Upper lobe of left lung (tissue), 6 donors: ENCODE results near the gene SLC12A8. TPM values are rescaled to one million over a fixed set of nuclear protein-coding genes. Genes with fewer than 3 reads are reported as not detected.
A peak's percentile ranks its signal among the peaks of the same experiment; 100 is the strongest.

ENCODE experiments used
- ATAC-seq, 2 donors: fragments of 200-7000 bp; cut with Tn5 transposase; one replicate each; pipeline ENCODE4 v1.9.1; 2022; ENCODE audit warnings: mild to moderate bottlenecking in 2 of 2, moderate library complexity in 2 of 2; ENCODE audit not compliant: low FRiP score in 2 of 2
- DNase-seq, 2 donors: peaks; one replicate each; pipeline ENCODE4 v3.0.0-alpha.2; 2019 to 2020
- H3K27ac ChIP-seq, 4 donors: fragments of 200-600 bp; sonication (generic); one replicate each; pipeline ENCODE4 v1.5.1; 2016 to 2019
- H3K27me3 ChIP-seq, 4 donors: fragments of 200-600 bp; sonication (generic); one replicate each; pipeline ENCODE4 v1.5.1; 2017 to 2019
- H3K36me3 ChIP-seq, 4 donors: fragments of 200-600 bp; sonication (generic); one replicate each; pipeline ENCODE4 v1.5.1; 2016 to 2019
- H3K4me1 ChIP-seq, 4 donors: fragments of 200-600 bp; sonication (generic); one replicate each; pipeline ENCODE4 v1.5.1; 2018 to 2019
- H3K4me3 ChIP-seq, 4 donors: fragments of 200-600 bp; sonication (generic); one replicate each; pipeline ENCODE4 v1.5.1; 2017 to 2019; ENCODE audit warnings: mild to moderate bottlenecking in 2 of 4, moderate library complexity in 1 of 4
- H3K9me3 ChIP-seq, 4 donors: fragments of 200-600 bp; sonication (generic); one replicate each; pipeline ENCODE4 v1.5.1; 2018 to 2019
- CTCF ChIP-seq, 6 experiments: fragments of 450-650 bp in 4 of 6; fragments of 200-600 bp in 2 of 6; sonication (generic) in 2 of 6; IDR thresholded peaks; one replicate each; pipeline ENCODE4 v1.5.1; 2016 to 2019; ENCODE audit warnings: antibody characterized with exemption in 6 of 6
- EP300 ChIP-seq, 4 donors: sonication (generic); formaldehyde crosslinking; IDR thresholded peaks; one replicate each; pipeline ENCODE4 v1.5.1; 2017; ENCODE audit warnings: antibody characterized with exemption in 4 of 4, control low read depth in 2 of 4
- POLR2A ChIP-seq, 4 donors: fragments of 450-650 bp; IDR thresholded peaks; one replicate each; pipeline ENCODE4 v1.5.1; 2016 to 2017; ENCODE audit warnings: antibody characterized with exemption in 4 of 4, mild to moderate bottlenecking in 2 of 4
- POLR2AphosphoS5 ChIP-seq, 2 donors: sonication (generic); formaldehyde crosslinking; IDR thresholded peaks; one replicate each; pipeline ENCODE4 v1.5.1; 2017; ENCODE audit warnings: antibody characterized with exemption in 2 of 2
- WGBS, 2 donors: methylation state at CpG; one replicate each; pipeline ENCODE4 v1.1.5; 2017 to 2018; 5-methylcytosine and 5-hydroxymethylcytosine counted together
- total RNA-seq, 6 donors: library from RNA; depleted of rRNA in 4 of 6; stranded (reverse); fragments of >200 nt in 4 of 6; gene quantifications; one replicate each; pipeline versions ENCODE4 v1.1.0 to v1.2.1, GENCODE V29; 2016 to 2021
- donor health status: DM: no; HTN: no; CAD: no; lungs with moderate emphysema.
- donor health status: DM: no; HTN: yes; CAD: no; lungs with severe emphysema.

Gene SLC12A8
- total RNA-seq, 6 donors from 2014 or later, result 6.7 to 34.6 (median 15.0) TPM

- 61 to 89% methylated on average over 3 of the region's 3 CpGs for WGBS, 2 donors
- H3K4me1 ChIP-seq, result no peaks in the 10 kb centered on the region
- DNase-seq (no peak), ATAC-seq (no peak)
- H3K27me3 ChIP-seq, result no peaks in the 10 kb centered on the region
- H3K9me3 ChIP-seq, result no peaks in the 10 kb centered on the region
- no peaks in the 10 kb centered on the region for H3K36me3 ChIP-seq
- no peak for TF ChIP-seq CTCF (IDR thresholded peaks at IDR 0.05)
- TF ChIP-seq POLR2A (IDR thresholded peaks at IDR 0.05), result no peak
- TF ChIP-seq POLR2AphosphoS5 (IDR thresholded peaks at IDR 0.05), result no peak
- no peak for TF ChIP-seq EP300 (IDR thresholded peaks at IDR 0.05)
- H3K4me3 ChIP-seq, result no peak overlapping the region
- H3K27ac ChIP-seq, result no peak overlapping the region
Measured at GRCh38 chr3:125190786-125191185, 21.8 kb downstream of the SLC12A8 start.

- Histone ChIP-seq H3K4me3 (no peak overlapping the region), H3K27ac (no peak overlapping the region), H3K27me3 (no peaks in the 10 kb centered on the region), H3K4me1 (no peaks in the 10 kb centered on the region), H3K9me3 (no peaks in the 10 kb centered on the region), H3K36me3 (no peaks in the 10 kb centered on the region)
- TF ChIP-seq POLR2A (IDR thresholded peaks at IDR 0.05), result no peak
- no peak for TF ChIP-seq CTCF (IDR thresholded peaks at IDR 0.05)
- WGBS, 2 donors, result 94 to 98% methylated on average over 7 of the region's 7 CpGs
- DNase-seq (no peak), ATAC-seq (peak in 1 of 2 donors; percentile 3)
Measured at GRCh38 chr3:125189378-125190165, 23.0 kb downstream of the SLC12A8 start.

- Histone ChIP-seq H3K4me1 (no peaks in the 10 kb centered on the region), H3K9me3 (no peaks in the 10 kb centered on the region), H3K4me3 (no peak overlapping the region), H3K27me3 (no peaks in the 10 kb centered on the region), H3K27ac (no peak overlapping the region), H3K36me3 (no peaks in the 10 kb centered on the region)
- DNase-seq (no peak), ATAC-seq (no peak)
- WGBS, 2 donors, result 90 to 97% methylated on average over 2 of the region's 2 CpGs
- TF ChIP-seq POLR2A (IDR thresholded peaks at IDR 0.05), result no peak
- no peak for TF ChIP-seq POLR2AphosphoS5 (IDR thresholded peaks at IDR 0.05)
- no peak for TF ChIP-seq CTCF (IDR thresholded peaks at IDR 0.05)
- TF ChIP-seq EP300 (IDR thresholded peaks at IDR 0.05), result no peak
Measured at GRCh38 chr3:125188955-125189354, 23.6 kb downstream of the SLC12A8 start.

- H3K9me3 ChIP-seq, result no peaks in the 10 kb centered on the region
- no peaks in the 10 kb centered on the region for H3K36me3 ChIP-seq
- H3K27me3 ChIP-seq, result no peaks in the 10 kb centered on the region
- H3K4me3 ChIP-seq, result no peak overlapping the region
- no peak for TF ChIP-seq POLR2AphosphoS5 (IDR thresholded peaks at IDR 0.05)
- no peak for TF ChIP-seq POLR2A (IDR thresholded peaks at IDR 0.05)
- TF ChIP-seq EP300 (IDR thresholded peaks at IDR 0.05), result no peak
- no peak for TF ChIP-seq CTCF (IDR thresholded peaks at IDR 0.05)
- no peak for ATAC-seq
- WGBS, 2 donors, result 75 to 81% methylated on average over 5 of the region's 5 CpGs
- no peak for DNase-seq
- H3K4me1 ChIP-seq, result no peaks in the 10 kb centered on the region
- H3K27ac ChIP-seq, result no peak overlapping the region
Measured at GRCh38 chr3:125187599-125187910, 25.0 kb downstream of the SLC12A8 start.
